IMR-90 (cell line): ENCODE measurements around the gene GOSR1. TPM values are rescaled to one million over a fixed set of nuclear protein-coding genes. Genes with fewer than 3 reads are reported as not detected.

Source experiments
- ATAC-seq: fragments of 200-7000 bp; cut with Tn5 transposase; 2 replicates; pipeline ENCODE4 v1.9.1; 2020; ENCODE audit warnings: low read depth, mild to moderate bottlenecking, moderate library complexity
- BruUV-seq: library from RNA; stranded (reverse); fragments of 400-500 nt; replicated peaks from 2 replicates; lab custom pipeline; 2021; lab: Mats Ljungman, UMichigan
- CTCF ChIA-PET: fragments of 300-600 bp; formaldehyde crosslinking; extraction: SDS; loops from one replicate; lab custom pipeline; 2021; ENCODE audit warnings: antibody characterized with exemption; lab: Yijun Ruan, JAX
- POLR2A ChIA-PET: fragments of 300-600 bp; sonication (Branson Sonifier 250); formaldehyde crosslinking; loops from one replicate; lab custom pipeline; 2022; ENCODE audit warnings: antibody characterized with exemption; ENCODE audit not compliant: unreplicated experiment; lab: Charles Lee
- DNase-seq: peaks from one replicate; pipeline ENCODE4 v3.0.0; 2013
- H2AFZ ChIP-seq: replicated peaks from 2 replicates; pipeline ENCODE3; 2013; ENCODE audit warnings: low read length, mild to moderate bottlenecking; ENCODE audit not compliant: poor library complexity
- H2AK5ac ChIP-seq: 2 replicates; pipeline ENCODE4 v1.6.1; 2013; ENCODE audit warnings: low read depth, low read length, inconsistent platforms
- H2AK9ac ChIP-seq: replicated peaks from 2 replicates; pipeline ENCODE3; 2013; ENCODE audit warnings: mild to moderate bottlenecking, low read depth, low read length, moderate library complexity; ENCODE audit not compliant: poor library complexity
- H2BK120ac ChIP-seq: 2 replicates; pipeline ENCODE4 v1.6.1; 2013; ENCODE audit warnings: low read depth, low read length, inconsistent platforms
- H2BK15ac ChIP-seq: 3 replicates; pipeline ENCODE4 v1.6.1; 2013; ENCODE audit warnings: low read depth, low read length, inconsistent platforms
- H2BK20ac ChIP-seq: 2 replicates; pipeline ENCODE4 v1.6.1; 2013; ENCODE audit warnings: low read depth, mild to moderate bottlenecking, inconsistent platforms, low read length, moderate library complexity
- H2BK5ac ChIP-seq: 2 replicates; pipeline ENCODE4 v1.6.1; 2013; ENCODE audit warnings: mild to moderate bottlenecking, low read depth, low read length, inconsistent platforms; ENCODE audit not compliant: poor library complexity, severe bottlenecking
- H3K14ac ChIP-seq: replicated peaks from 2 replicates; pipeline ENCODE4 v1.6.1; 2013; ENCODE audit warnings: low read depth, low read length, inconsistent platforms
- H3K18ac ChIP-seq: 2 replicates; pipeline ENCODE4 v1.6.1; 2013; ENCODE audit warnings: low read depth, low read length, control low read depth
- H3K23ac ChIP-seq: 2 replicates; pipeline ENCODE4 v1.6.1; 2013; ENCODE audit warnings: low read depth, low read length, inconsistent platforms
- H3K27ac ChIP-seq: 2 replicates; pipeline ENCODE4 v1.5.1; 2013; ENCODE audit warnings: mild to moderate bottlenecking, control low read depth, low read length; ENCODE audit not compliant: insufficient read depth
- H3K27me3 ChIP-seq: 2 replicates; pipeline ENCODE4 v1.6.1; 2013; ENCODE audit warnings: low read length; ENCODE audit not compliant: control insufficient read depth, insufficient read depth
- H3K36me3 ChIP-seq: 2 replicates; pipeline ENCODE4 v1.6.1; 2013; ENCODE audit warnings: low read length, mixed read lengths; ENCODE audit not compliant: control insufficient read depth, insufficient read depth
- H3K4ac ChIP-seq: 2 replicates; pipeline ENCODE4 v1.6.1; 2013; ENCODE audit warnings: low read depth, low read length, inconsistent platforms
- H3K4me1 ChIP-seq: 2 replicates; pipeline ENCODE4 v1.6.1; 2013; ENCODE audit warnings: low read length, mixed read lengths; ENCODE audit not compliant: control insufficient read depth, insufficient read depth
- H3K4me2 ChIP-seq: 2 replicates; pipeline ENCODE4 v1.6.1; 2013; ENCODE audit warnings: low read depth, mild to moderate bottlenecking, control low read depth, low read length, moderate library complexity
- H3K4me3 ChIP-seq: 2 replicates; pipeline ENCODE4 v1.5.1; 2013; ENCODE audit warnings: low read depth, mild to moderate bottlenecking, control low read depth, low read length, moderate library complexity; ENCODE audit not compliant: insufficient read depth
- H3K56ac ChIP-seq: 2 replicates; pipeline ENCODE4 v1.6.1; 2013; ENCODE audit warnings: low read length, inconsistent platforms; ENCODE audit not compliant: insufficient read depth; ENCODE audit errors: extremely low read depth
- H3K79me1 ChIP-seq, 2 experiments: 2 replicates each; pipeline ENCODE4 v1.6.1; 2013; ENCODE audit warnings: low read length in 2 of 2, inconsistent platforms in 1 of 2, low read depth in 1 of 2
- H3K9ac ChIP-seq: 2 replicates; pipeline ENCODE4 v1.6.1; 2013; ENCODE audit warnings: low read depth, low read length, control low read depth
- H3K9me1 ChIP-seq: 2 replicates; pipeline ENCODE4 v1.6.1; 2013; ENCODE audit warnings: low read length, inconsistent platforms; ENCODE audit not compliant: insufficient read depth
- H3K9me3 ChIP-seq: 2 replicates; pipeline ENCODE4 v1.6.1; 2013; ENCODE audit warnings: low read length; ENCODE audit not compliant: control insufficient read depth, insufficient read depth
- H4K20me1 ChIP-seq: 2 replicates; pipeline ENCODE4 v1.6.1; 2013; ENCODE audit warnings: low read length, inconsistent platforms; ENCODE audit not compliant: insufficient read depth
- H4K5ac ChIP-seq: 2 replicates; pipeline ENCODE4 v1.6.1; 2013; ENCODE audit warnings: mild to moderate bottlenecking, low read depth, low read length, control low read depth
- H4K8ac ChIP-seq, 2 experiments: 2 replicates each; pipeline ENCODE4 v1.6.1; 2013; ENCODE audit warnings: low read depth in 2 of 2, low read length in 2 of 2, control low read depth in 1 of 2, inconsistent platforms in 1 of 2
- H4K91ac ChIP-seq: 2 replicates; pipeline ENCODE4 v1.6.1; 2013; ENCODE audit warnings: low read depth, low read length, inconsistent platforms; ENCODE audit not compliant: insufficient read depth
- BHLHE40 ChIP-seq: fragments of 150-350 bp; IDR thresholded peaks from 2 replicates; pipeline ENCODE4 v1.6.1; 2016; ENCODE audit warnings: mild to moderate bottlenecking, low read depth, low read length
- CEBPB ChIP-seq: IDR thresholded peaks from 2 replicates; pipeline ENCODE4 v1.6.1; 2012; ENCODE audit warnings: low read depth, low read length, improper control_type of control experiment
- CHD1 ChIP-seq: IDR thresholded peaks from 2 replicates; pipeline ENCODE4 v1.6.1; 2012; ENCODE audit warnings: low read depth, low read length, improper control_type of control experiment
- CTCF ChIP-seq: conservative IDR thresholded peaks from 2 replicates; pipeline ENCODE4 v1.5.1; 2012; ENCODE audit warnings: mild to moderate bottlenecking, low read depth, low read length, improper control_type of control experiment
- MAFK ChIP-seq: IDR thresholded peaks from 2 replicates; pipeline ENCODE4 v1.6.1; 2012; ENCODE audit warnings: low read depth, low read length, improper control_type of control experiment
- MAZ ChIP-seq: IDR thresholded peaks from 2 replicates; pipeline ENCODE4 v1.6.1; 2012; ENCODE audit warnings: low read depth, mild to moderate bottlenecking, low read length, improper control_type of control experiment, moderate library complexity, borderline replicate concordance
- MXI1 ChIP-seq: IDR thresholded peaks from 2 replicates; pipeline ENCODE4 v1.6.1; 2012; ENCODE audit warnings: low read depth, mild to moderate bottlenecking, low read length, moderate library complexity, borderline replicate concordance
- NFE2L2 ChIP-seq: fragments of 150-350 bp; IDR thresholded peaks from 2 replicates; pipeline ENCODE4 v1.6.1; 2016; ENCODE audit warnings: low read depth, mild to moderate bottlenecking, low read length
- RAD21 ChIP-seq: IDR thresholded peaks from 2 replicates; pipeline ENCODE4 v1.6.1; 2012; ENCODE audit warnings: low read length, improper control_type of control experiment
- RCOR1 ChIP-seq: IDR thresholded peaks from 2 replicates; pipeline ENCODE4 v1.6.1; 2012; ENCODE audit warnings: mild to moderate bottlenecking, low read length, improper control_type of control experiment; ENCODE audit not compliant: insufficient replicate concordance
- SMC3 ChIP-seq: fragments of 150-350 bp; IDR thresholded peaks from 2 replicates; pipeline ENCODE4 v1.6.1; 2016; ENCODE audit warnings: low read depth, mild to moderate bottlenecking, antibody characterized with exemption, low read length, moderate library complexity
- USF2 ChIP-seq: fragments of 150-350 bp; IDR thresholded peaks from 2 replicates; pipeline ENCODE4 v1.6.1; 2017; ENCODE audit warnings: mild to moderate bottlenecking, antibody characterized with exemption, low read length, low read depth
- dilution Hi-C: fragments of 300-500 bp; cut with HindIII; formaldehyde crosslinking; loops from one replicate; pipeline ENCODE4 v1.14.3; 2018; ENCODE audit warnings: low sequenced_read_pairs; ENCODE audit not compliant: unreplicated experiment
- in situ Hi-C: fragments of 300-500 bp; cut with MboI; formaldehyde crosslinking; loops from 3 replicates; pipeline ENCODE4 v1.14.3; 2019; ENCODE audit warnings: low sequenced_read_pairs, inconsistent platforms, mixed read lengths
- intact Hi-C: fragments of 100-400 bp; cut with micrococcal nuclease; formaldehyde crosslinking; loops from 2 replicates; pipeline ENCODE4 v1.10.0; 2022
- polyA plus RNA-seq, 3 experiments: library from polyadenylated mRNA; depleted of rRNA; stranded (reverse); fragments of >200 nt; gene quantifications; 2 replicates each; pipeline ENCODE4 v1.2.3, GENCODE V29; 2012; ENCODE audit warnings: low replicate concordance in 1 of 3
- total RNA-seq: library from RNA; depleted of rRNA; stranded (reverse); fragments of >200 nt; gene quantifications from 2 replicates; pipeline ENCODE4 v1.2.3, GENCODE V29; 2012
- TF ChIP-seq, protein P1 (sequence below): fragments of 150-350 bp; IDR thresholded peaks from 2 replicates; pipeline ENCODE4 v1.6.1; 2016; ENCODE audit warnings: low read depth, mild to moderate bottlenecking, low read length, moderate library complexity, borderline replicate concordance

GOSR1 gene
- total and polyA plus RNA-seq, 2 of the 4 experiments (the other 2 are of a cell fraction): 21.2 to 47.5 TPM

- DNase-seq: no peak
- Histone ChIP-seq H3K56ac (no peak overlapping the region), H3K27ac (no peak overlapping the region), H3K27me3 (no peaks in the 10 kb centered on the region), H4K5ac (no peak overlapping the region), H2AK9ac (no peak overlapping the region), H2BK5ac (no peak overlapping the region), H3K36me3 (peaks cover 25% of the 10 kb centered on the region), H2AFZ (no peak overlapping the region), H3K79me1 (peaks cover 5 to 24% of the 10 kb centered on the region in 2 experiments; a peak in 3 of 4 replicates), H4K8ac (no peak overlapping the region), H3K4me3 (no peak overlapping the region), H3K18ac (no peak overlapping the region), H3K4me1 (no peaks in the 10 kb centered on the region; the same call in 1 of the 2 replicates), H3K9me3 (no peaks in the 10 kb centered on the region), H3K9ac (no peak overlapping the region), H3K4ac (no peak overlapping the region), H3K9me1 (no peaks in the 10 kb centered on the region; the same call in 1 of the 2 replicates), H2BK120ac (no peak overlapping the region), H2AK5ac (no peak overlapping the region), H3K4me2 (no peak overlapping the region), H3K23ac (no peak overlapping the region), H2BK15ac (no peak overlapping the region), H3K14ac (no peak overlapping the region), H4K20me1 (no peaks in the 10 kb centered on the region; the same call in 1 of the 2 replicates), H2BK20ac (no peak overlapping the region), H4K91ac (no peak overlapping the region)
- intact Hi-C loops: no loop called here
- TF ChIP-seq RAD21: no peak
- TF ChIP-seq MAFK: no peak
- TF ChIP-seq CHD1: no peak
- no peak for TF ChIP-seq CTCF
- TF ChIP-seq CEBPB: no peak
- no peak for TF ChIP-seq RCOR1
- no peak for TF ChIP-seq BHLHE40
- no peak for TF ChIP-seq NFE2L2
- TF ChIP-seq MAZ: no peak
- TF ChIP-seq MXI1: no peak
- TF ChIP-seq, protein P1, sequence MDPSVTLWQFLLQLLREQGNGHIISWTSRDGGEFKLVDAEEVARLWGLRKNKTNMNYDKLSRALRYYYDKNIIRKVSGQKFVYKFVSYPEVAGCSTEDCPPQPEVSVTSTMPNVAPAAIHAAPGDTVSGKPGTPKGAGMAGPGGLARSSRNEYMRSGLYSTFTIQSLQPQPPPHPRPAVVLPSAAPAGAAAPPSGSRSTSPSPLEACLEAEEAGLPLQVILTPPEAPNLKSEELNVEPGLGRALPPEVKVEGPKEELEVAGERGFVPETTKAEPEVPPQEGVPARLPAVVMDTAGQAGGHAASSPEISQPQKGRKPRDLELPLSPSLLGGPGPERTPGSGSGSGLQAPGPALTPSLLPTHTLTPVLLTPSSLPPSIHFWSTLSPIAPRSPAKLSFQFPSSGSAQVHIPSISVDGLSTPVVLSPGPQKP: no peak
- TF ChIP-seq SMC3: no peak
- no peak for TF ChIP-seq USF2
- POLR2A ChIA-PET: no interaction called here
- BruUV-seq: no TSS peak
- ATAC-seq: no peak
- CTCF ChIA-PET: no interaction called here
- dilution Hi-C loops: no loop called here
- in situ Hi-C loops: no loop called here
Measured at GRCh38 chr17:30482555-30482954, 5.3 kb downstream of the GOSR1 start.
